Right lobe of liver (tissue), 4 donors: ENCODE measurements around the gene CIAO1.

Experiments
- POLR2A ChIP-seq: fragments of 450-650 bp; IDR thresholded peaks from one replicate; pipeline ENCODE4 v1.6.1; 2017; ENCODE audit warnings: antibody characterized with exemption, mild to moderate bottlenecking
- TF ChIP-seq, protein P1 (sequence below), 4 donors: fragments of 200-600 bp in 3 of 4; fragments of 450-650 bp in 1 of 4; IDR thresholded peaks; one replicate each; pipeline versions ENCODE4 v1.5.1 to v1.8.0; 2016 to 2022; ENCODE audit warnings: antibody characterized with exemption in 4 of 4, mild to moderate bottlenecking in 2 of 4
- donor health status: DM: no; HTN: no; CAD: no.
- donor health status: DM: no; HTN: no; CAD: no.
- donor health status: DM: no; HTN: yes; CAD: no.

DNA sequence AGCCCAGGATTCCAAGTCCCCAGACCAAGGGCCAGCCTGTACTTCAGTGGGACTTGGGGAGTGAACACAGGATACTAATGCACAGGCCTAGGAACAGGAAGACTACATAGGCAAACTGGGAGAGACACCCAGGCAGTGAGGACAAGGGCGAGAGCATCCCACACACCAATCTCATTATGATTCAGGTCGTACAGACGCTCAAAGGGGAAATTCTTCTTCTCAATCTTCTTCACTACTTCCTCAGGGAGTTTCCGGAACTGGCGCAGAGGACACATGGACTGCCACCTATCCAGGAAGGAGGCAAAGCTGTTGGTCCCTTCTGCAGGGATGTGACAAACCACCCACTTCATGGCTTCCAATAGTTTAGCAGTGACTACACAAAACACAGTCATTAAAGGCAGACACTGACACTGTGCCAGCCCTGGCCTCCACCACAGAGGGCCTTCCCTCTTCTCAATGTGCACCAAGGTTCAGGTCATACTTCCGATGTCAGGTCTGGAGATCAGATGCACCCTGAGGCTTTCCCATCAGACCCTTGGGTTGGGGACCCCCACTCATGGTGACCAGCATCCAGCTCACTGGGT, 21.3 kb downstream of the CIAO1 start:
- TF ChIP-seq, protein P1, sequence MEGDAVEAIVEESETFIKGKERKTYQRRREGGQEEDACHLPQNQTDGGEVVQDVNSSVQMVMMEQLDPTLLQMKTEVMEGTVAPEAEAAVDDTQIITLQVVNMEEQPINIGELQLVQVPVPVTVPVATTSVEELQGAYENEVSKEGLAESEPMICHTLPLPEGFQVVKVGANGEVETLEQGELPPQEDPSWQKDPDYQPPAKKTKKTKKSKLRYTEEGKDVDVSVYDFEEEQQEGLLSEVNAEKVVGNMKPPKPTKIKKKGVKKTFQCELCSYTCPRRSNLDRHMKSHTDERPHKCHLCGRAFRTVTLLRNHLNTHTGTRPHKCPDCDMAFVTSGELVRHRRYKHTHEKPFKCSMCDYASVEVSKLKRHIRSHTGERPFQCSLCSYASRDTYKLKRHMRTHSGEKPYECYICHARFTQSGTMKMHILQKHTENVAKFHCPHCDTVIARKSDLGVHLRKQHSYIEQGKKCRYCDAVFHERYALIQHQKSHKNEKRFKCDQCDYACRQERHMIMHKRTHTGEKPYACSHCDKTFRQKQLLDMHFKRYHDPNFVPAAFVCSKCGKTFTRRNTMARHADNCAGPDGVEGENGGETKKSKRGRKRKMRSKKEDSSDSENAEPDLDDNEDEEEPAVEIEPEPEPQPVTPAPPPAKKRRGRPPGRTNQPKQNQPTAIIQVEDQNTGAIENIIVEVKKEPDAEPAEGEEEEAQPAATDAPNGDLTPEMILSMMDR (IDR thresholded peaks at IDR 0.05) = no peak
- no peak for TF ChIP-seq POLR2A
